GM19328 (cell line): Measurements from ENCODE around the gene DHX34.

ENCODE experiments used
- ATAC-seq: cut with Tn5 transposase; IDR thresholded peaks from one replicate; pipeline ENCODE4 v1.9.1; 2021; ENCODE audit warnings: mild to moderate bottlenecking, moderate library complexity; ENCODE audit not compliant: unreplicated experiment

Gene DHX34

GRCh38 chr19:47417107-47417745, 68.1 kb downstream of the DHX34 start:
- no peak for ATAC-seq

GRCh38 chr19:47417746-47418691, 68.9 kb downstream of the DHX34 start:
- ATAC-seq, result no peak

- no peak for ATAC-seq
Measured at GRCh38 chr19:47418692-47419029, 69.5 kb downstream of the DHX34 start.

GRCh38 chr19:47419030-47419783, 70.1 kb downstream of the DHX34 start, which contains the start of gene MEIS3:
Gene MEIS3, minus strand, starts transcription at chr19:47419527. Its CDS starts 446 bp downstream, at chr19:47419081.
- ATAC-seq, result no peak

- no peak for ATAC-seq
Measured at GRCh38 chr19:47419789-47420188, 70.7 kb downstream of the DHX34 start.

GRCh38 chr19:47421244-47421786, 72.2 kb downstream of the DHX34 start:
- no peak for ATAC-seq

- ATAC-seq, result no peak
Measured at GRCh38 chr19:47421844-47422395, 72.8 kb downstream of the DHX34 start.

- no peak for ATAC-seq
Measured at GRCh38 chr19:47422417-47423163, 73.5 kb downstream of the DHX34 start.

- no peak for ATAC-seq
Measured at GRCh38 chr19:47423203-47423882, 74.2 kb downstream of the DHX34 start.

GRCh38 chr19:47427241-47428176, 78.4 kb downstream of the DHX34 start:
- ATAC-seq, result no peak

GRCh38 chr19:47428177-47428894, 79.2 kb downstream of the DHX34 start:
- no peak for ATAC-seq

- ATAC-seq, result no peak
Measured at GRCh38 chr19:47429140-47429793, 80.2 kb downstream of the DHX34 start.

- ATAC-seq, result no peak
Measured at GRCh38 chr19:47430041-47430802, 81.1 kb downstream of the DHX34 start.

- ATAC-seq, result no peak
Measured at GRCh38 chr19:47432091-47432490, 83.0 kb downstream of the DHX34 start.
